Colonic mucosa (tissue), 4 donors: ENCODE data around the gene ATF7IP2. TPM values are rescaled to one million over a fixed set of nuclear protein-coding genes. Genes with fewer than 3 reads are reported as not detected.
"Not testable (repeated sequence)": the region's sequence is repeated elsewhere in the genome, so short reads cannot be mapped to it uniquely, and the experiment has no call there.

Experiments
- DNase-seq: peaks from one replicate; pipeline ENCODE4 v3.0.0-alpha.2; 2020
- H3K27ac ChIP-seq: fragments of 200-600 bp; one replicate; pipeline ENCODE4 v1.8.0; 2021
- H3K27me3 ChIP-seq: fragments of 200-600 bp; one replicate; pipeline ENCODE4 v1.8.0; 2021
- H3K36me3 ChIP-seq: fragments of 200-600 bp; one replicate; pipeline ENCODE4 v1.8.0; 2021
- H3K4me1 ChIP-seq: fragments of 200-600 bp; one replicate; pipeline ENCODE4 v1.8.0; 2021; ENCODE audit warnings: mild to moderate bottlenecking
- H3K4me3 ChIP-seq: fragments of 200-600 bp; one replicate; pipeline ENCODE4 v1.8.0; 2021
- H3K9ac ChIP-seq, 2 donors: one replicate each; pipeline ENCODE4 v1.7.0; 2013; ENCODE audit warnings: control low read depth in 2 of 2, low read depth in 2 of 2, low read length in 2 of 2
- H3K9me3 ChIP-seq: fragments of 200-600 bp; one replicate; pipeline ENCODE4 v1.8.0; 2021
- intact Hi-C: fragments of 100-400 bp; cut with DNase I; formaldehyde crosslinking; loops from one replicate; pipeline ENCODE4 v1.14.1; 2022
- total RNA-seq, 2 donors: library from RNA; stranded (reverse); fragmentation: NEBNext Ultra II Directional in 1 of 2; extraction: Animal tissue kit (Norgen Biotek cat#: 25700) in 1 of 2; gene quantifications; one replicate each; pipeline ENCODE4 v1.2.1, GENCODE V29; 2021
- TF ChIP-seq, protein P1 (sequence below): fragments of 200-600 bp; IDR thresholded peaks from one replicate; pipeline ENCODE4 v1.8.0; 2022; ENCODE audit warnings: antibody characterized with exemption, mild to moderate bottlenecking
- donor health status: healthy.
- donor health status: DM: no; HTN: no; CAD: no.
- donor health status: DM: no; HTN: no; CAD: no.

The ATF7IP2 gene
- total RNA-seq, 2 donors from 2014 or later: 5.8 to 14.5 TPM

DNA sequence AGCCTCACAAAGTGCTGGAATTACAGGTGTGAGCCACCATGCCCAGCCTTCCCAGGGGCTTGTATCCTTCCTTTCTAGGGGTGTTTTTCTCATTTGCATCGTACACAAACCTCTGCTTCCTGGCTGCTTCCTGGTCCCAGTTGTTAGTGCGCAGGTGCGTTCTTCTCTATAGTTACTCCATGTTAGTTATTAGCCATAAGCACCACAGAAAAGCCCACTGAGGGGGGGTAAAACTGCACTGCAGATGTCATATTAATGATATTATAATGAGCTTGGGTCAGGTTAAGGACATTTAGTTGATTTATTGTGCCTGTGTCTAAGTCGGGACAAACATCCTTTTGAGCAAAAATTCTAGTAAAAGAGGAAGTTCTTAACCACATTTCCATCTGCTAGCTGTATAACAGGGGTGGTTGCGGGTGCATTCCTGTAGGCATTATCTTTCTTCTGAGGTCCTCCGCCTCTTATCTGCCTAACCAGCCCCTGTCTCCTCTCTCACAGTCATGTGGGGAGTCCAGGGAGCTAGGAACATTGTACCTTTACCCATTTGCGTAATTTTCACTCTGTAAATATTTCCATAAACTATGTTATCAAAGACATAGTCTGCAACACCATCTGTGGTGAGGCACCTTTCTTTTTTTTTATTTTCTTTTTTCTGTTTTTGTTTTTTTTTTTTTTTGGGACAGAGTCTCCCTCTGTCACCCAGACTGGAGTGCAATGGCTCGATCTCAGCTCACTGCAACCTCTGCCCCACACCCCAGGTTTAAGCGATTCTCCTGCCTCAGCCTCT is 23.6 kb upstream of the ATF7IP2 start:
- no peak for DNase-seq
- Histone ChIP-seq H3K27me3 (no peaks in the 10 kb centered on the region), H3K4me1 (no peaks in the 10 kb centered on the region), H3K27ac (no peak overlapping the region), H3K9ac (no peak overlapping the region), H3K4me3 (no peak overlapping the region), H3K36me3 (no peaks in the 10 kb centered on the region), H3K9me3 (no peaks in the 10 kb centered on the region)
- intact Hi-C loops: no loop called here
- TF ChIP-seq, protein P1, sequence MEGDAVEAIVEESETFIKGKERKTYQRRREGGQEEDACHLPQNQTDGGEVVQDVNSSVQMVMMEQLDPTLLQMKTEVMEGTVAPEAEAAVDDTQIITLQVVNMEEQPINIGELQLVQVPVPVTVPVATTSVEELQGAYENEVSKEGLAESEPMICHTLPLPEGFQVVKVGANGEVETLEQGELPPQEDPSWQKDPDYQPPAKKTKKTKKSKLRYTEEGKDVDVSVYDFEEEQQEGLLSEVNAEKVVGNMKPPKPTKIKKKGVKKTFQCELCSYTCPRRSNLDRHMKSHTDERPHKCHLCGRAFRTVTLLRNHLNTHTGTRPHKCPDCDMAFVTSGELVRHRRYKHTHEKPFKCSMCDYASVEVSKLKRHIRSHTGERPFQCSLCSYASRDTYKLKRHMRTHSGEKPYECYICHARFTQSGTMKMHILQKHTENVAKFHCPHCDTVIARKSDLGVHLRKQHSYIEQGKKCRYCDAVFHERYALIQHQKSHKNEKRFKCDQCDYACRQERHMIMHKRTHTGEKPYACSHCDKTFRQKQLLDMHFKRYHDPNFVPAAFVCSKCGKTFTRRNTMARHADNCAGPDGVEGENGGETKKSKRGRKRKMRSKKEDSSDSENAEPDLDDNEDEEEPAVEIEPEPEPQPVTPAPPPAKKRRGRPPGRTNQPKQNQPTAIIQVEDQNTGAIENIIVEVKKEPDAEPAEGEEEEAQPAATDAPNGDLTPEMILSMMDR: no peak

DNA sequence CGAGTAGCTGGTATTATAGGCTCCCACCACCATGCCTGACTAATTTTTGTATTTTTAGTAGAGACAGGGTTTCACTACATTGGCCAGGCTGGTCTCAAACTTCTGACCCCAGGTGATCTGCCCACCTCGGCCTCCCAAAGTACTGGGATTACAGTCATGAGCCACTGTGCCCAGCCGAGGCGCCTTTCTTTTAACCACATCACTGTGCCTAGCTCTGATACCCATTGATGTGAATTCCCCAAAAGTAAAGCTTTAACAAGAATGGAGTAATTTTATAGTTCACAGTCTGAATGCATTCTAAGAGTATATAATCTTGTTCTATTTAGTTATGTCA is 23.0 kb upstream of the ATF7IP2 start:
- H3K9me3 ChIP-seq, H3K27ac ChIP-seq, H3K27me3 ChIP-seq, H3K4me3 ChIP-seq, H3K9ac ChIP-seq, H3K36me3 ChIP-seq, H3K4me1 ChIP-seq, DNase-seq, intact Hi-C loops: not testable (repeated sequence)

DNA sequence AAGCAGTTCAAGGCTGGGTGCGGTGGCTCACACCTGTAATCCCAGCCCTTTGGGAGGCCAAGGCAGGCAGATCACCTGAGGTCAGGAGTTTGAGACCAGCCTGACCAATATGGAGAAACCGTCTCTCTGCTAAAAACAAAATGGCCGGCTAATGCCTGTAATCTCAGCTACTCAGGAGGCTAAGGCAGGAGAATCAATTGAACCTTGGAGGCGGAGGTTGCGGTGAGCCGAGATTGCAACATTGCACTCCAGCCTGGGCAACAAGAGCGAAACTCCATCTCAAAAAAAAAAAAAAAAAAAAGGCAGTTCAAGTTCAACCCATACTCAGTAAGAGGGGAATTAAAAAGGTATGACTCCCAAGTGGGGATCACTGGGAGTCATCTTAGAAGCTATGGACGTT is 19.2 kb upstream of the ATF7IP2 start:
- intact Hi-C loops: not testable (repeated sequence)

DNA sequence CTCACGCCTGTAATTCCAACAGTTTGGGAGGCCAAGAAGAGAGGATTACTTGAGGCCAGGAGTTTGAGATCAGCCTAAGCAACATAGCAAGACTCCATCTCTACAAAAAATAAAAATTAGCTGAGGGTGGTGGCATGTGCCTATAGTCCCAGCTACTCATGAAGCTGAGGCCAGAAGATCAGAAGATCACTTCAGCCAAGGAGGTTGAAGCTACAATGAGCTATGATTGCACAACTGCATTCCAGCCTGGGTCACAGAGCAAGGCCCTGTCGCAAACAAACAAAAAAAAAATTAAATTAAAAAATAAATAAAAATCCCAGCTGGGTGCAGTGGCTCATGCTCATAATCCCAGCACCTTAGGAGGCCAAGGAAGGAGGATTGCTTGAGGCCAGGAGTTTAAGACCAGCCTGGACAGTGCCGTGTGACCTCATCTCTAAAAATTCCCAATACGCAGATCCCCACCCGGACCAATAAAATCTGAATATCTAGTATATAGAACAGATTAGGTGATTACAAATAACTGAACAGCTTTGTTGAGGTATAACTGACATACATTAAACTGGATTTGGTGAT is 18.2 kb upstream of the ATF7IP2 start:
- TF ChIP-seq, protein P1: no peak
- H3K9ac ChIP-seq: no peak overlapping the region
- no peak overlapping the region for H3K27ac ChIP-seq
- no peak overlapping the region for H3K4me3 ChIP-seq
- no peaks in the 10 kb centered on the region for H3K36me3 ChIP-seq
- no peaks in the 10 kb centered on the region for H3K4me1 ChIP-seq
- intact Hi-C loops: no loop called here
- DNase-seq: no peak
- H3K9me3 ChIP-seq: no peaks in the 10 kb centered on the region
- no peaks in the 10 kb centered on the region for H3K27me3 ChIP-seq

More for the DNA sequence above, 19.2 kb upstream of the ATF7IP2 start:
- not testable (repeated sequence) for DNase-seq, H3K27ac ChIP-seq, H3K4me3 ChIP-seq, H3K36me3 ChIP-seq, H3K9ac ChIP-seq, H3K27me3 ChIP-seq, H3K9me3 ChIP-seq, H3K4me1 ChIP-seq

DNA sequence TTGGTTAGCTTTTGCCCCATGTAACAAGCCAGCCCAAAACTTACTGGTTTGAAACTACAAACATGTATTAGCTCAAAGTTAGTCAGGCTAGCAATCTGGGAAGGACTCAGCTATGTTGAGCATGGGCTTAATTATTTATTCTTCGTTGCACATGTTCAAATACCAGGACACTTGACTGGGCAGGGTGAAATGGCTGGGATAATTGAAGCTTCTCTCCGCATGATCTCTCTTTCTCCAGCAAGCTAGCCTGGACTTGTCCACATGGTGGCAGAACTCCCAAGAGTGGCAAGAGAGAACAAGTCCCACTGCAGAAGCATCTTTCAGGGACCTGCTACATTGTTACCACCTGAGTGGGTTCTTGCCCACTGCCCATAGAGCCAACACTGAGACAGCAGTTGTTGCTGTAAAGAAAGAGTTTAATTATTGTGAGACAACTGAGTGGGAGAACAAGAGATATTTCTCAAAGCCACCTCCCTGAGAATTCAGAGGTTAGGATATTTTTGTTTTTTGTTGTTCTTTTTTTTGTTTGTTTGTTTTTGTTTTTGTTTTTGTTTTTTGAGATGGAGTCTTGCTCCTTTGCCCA is 16.8 kb upstream of the ATF7IP2 start:
- Histone ChIP-seq H3K9ac (no peak overlapping the region), H3K9me3 (no peaks in the 10 kb centered on the region), H3K27ac (no peak overlapping the region), H3K36me3 (no peaks in the 10 kb centered on the region), H3K4me3 (no peak overlapping the region), H3K27me3 (no peaks in the 10 kb centered on the region), H3K4me1 (no peaks in the 10 kb centered on the region)
- no peak for DNase-seq
- intact Hi-C loops: no loop called here
- TF ChIP-seq, protein P1: no peak

DNA sequence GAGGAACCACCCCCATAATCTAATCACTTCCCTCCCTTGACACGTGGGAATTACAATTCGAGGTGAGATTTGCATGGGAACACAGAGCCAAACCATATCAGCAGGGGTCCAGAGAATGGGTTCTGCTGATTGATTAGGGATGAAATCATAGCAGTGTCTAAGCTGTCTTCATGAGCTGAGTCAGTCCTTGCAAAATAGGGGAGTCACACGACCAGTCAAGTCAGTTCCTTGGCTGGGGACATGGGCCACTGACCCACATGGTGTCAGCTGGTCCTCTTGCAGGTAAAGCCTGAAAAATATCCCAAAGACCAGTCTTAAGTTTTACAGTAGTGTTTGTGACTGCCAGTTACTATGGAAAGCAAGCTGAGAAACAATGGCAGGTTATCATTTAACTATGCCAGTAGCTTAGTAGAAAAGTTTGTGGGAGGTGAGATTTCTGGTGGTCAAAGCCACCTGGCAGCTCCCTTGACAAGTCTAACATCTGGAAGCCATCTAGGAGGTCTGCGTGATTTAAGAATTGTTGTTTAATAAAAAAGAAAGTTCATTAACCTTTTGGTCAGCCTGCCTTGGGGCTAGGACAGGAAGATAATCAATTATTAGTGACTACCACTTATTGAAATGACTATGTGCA is 15.7 kb upstream of the ATF7IP2 start:
- Histone ChIP-seq H3K27ac (no peak overlapping the region), H3K9ac (no peak overlapping the region), H3K36me3 (no peaks in the 10 kb centered on the region), H3K4me3 (no peak overlapping the region), H3K27me3 (no peaks in the 10 kb centered on the region), H3K4me1 (no peaks in the 10 kb centered on the region), H3K9me3 (no peaks in the 10 kb centered on the region)
- TF ChIP-seq, protein P1: no peak
- intact Hi-C loops: no loop called here
- DNase-seq: no peak
